ENCODE measurements around the gene ZNF133. TPM values are rescaled to one million over a fixed set of nuclear protein-coding genes. Genes with fewer than 3 reads are reported as not detected.

The ZNF133 gene
- total and polyA plus RNA-seq, 2 donors (not counting 1 experiment from before 2014, with no cell fraction given) = 13.7 to 14.9 TPM

DNA sequence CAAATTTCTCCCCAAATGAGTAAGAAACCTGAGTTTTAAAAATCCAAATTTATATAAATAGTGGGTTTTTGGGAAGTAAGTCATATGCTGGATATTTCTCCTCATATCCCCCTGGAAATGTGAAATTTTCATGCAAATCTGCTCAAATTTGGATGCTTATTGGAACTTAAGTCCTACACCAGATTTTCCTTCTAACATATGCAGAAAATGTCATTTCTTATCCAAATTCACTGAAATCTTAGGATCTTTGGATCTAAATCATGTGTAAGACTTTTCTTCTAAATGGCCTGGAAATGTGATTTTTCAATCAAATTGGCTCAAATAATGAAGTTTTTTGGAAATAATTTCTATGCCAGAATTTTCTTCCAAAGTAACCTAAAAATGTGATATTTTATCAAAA, 33.0 kb downstream of the ZNF133 start:
- Histone ChIP-seq H4K20me1 (ENCODE audit: control insufficient read depth, insufficient read depth, low read length, poor library complexity, severe bottlenecking) (no peaks in the 10 kb centered on the region), H3K9ac (ENCODE audit: low read length) (no peak overlapping the region), H2AFZ (ENCODE audit: insufficient read depth, low read depth, low read length, poor library complexity, severe bottlenecking) (no peak overlapping the region), H3K27me3 (replicated peaks in 1 of 4; ENCODE audit: control extremely low read depth in 1 of 4, control insufficient read depth in 3 of 4, insufficient read depth in 4 of 4, low read length in 3 of 4) (no peaks in the 10 kb centered on the region), H3K9me3 (ENCODE audit: control extremely low read depth in 1 of 3, control insufficient read depth in 2 of 3, insufficient read depth in 1 of 3, low read length in 2 of 3) (peaks cover 0 to 1% (median 0%) of the 10 kb centered on the region in 3 donors), H3K4me2 (replicated peaks; ENCODE audit: low read depth, low read length, poor library complexity, severe bottlenecking) (no peak overlapping the region), H3K36me3 (replicated peaks in 1 of 2; ENCODE audit: control extremely low read depth in 1 of 2, control insufficient read depth in 1 of 2, extremely low read depth in 1 of 2, insufficient read depth in 2 of 2, low read length in 1 of 2) (peaks cover 2 to 5% of the 10 kb centered on the region in 2 experiments), H3K4me1 (ENCODE audit: control insufficient read depth in 2 of 2, insufficient read depth in 2 of 2, low read length in 2 of 2) (no peaks in the 10 kb centered on the region), H3K27ac (ENCODE audit: low read length in 2 of 2) (no peak overlapping the region), H3K79me2 (ENCODE audit: control insufficient read depth, insufficient read depth, low read length) (no peaks in the 10 kb centered on the region), H3K4me3 (ENCODE audit: control extremely low read depth in 1 of 5, extremely low read depth in 1 of 5, insufficient read depth in 1 of 5, low read depth in 2 of 5, low read length in 4 of 5) (no peak overlapping the region)
- Mint-ChIP-seq H3K27me3 (no peaks in the 10 kb centered on the region), H3K9me3 (ENCODE audit: insufficient read depth) (no peaks in the 10 kb centered on the region), H3K27ac (no peak overlapping the region), H3K4me1 (no peaks in the 10 kb centered on the region), H3K4me3 (no peak overlapping the region)
- ATAC-seq (ENCODE audit: low read depth) (no peak), DNase-seq (no peak)
- ChIA-PET CTCF (no interaction called here), POLR2A (no interaction called here)
- intact Hi-C loops (cut with micrococcal nuclease) = no loop called here
- no peak for TF ChIP-seq EZH2 (IDR thresholded peaks at IDR 0.05; ENCODE audit: borderline replicate concordance, insufficient read depth, low read depth, low read length, poor library complexity, severe bottlenecking)
- TF ChIP-seq, protein P1, sequence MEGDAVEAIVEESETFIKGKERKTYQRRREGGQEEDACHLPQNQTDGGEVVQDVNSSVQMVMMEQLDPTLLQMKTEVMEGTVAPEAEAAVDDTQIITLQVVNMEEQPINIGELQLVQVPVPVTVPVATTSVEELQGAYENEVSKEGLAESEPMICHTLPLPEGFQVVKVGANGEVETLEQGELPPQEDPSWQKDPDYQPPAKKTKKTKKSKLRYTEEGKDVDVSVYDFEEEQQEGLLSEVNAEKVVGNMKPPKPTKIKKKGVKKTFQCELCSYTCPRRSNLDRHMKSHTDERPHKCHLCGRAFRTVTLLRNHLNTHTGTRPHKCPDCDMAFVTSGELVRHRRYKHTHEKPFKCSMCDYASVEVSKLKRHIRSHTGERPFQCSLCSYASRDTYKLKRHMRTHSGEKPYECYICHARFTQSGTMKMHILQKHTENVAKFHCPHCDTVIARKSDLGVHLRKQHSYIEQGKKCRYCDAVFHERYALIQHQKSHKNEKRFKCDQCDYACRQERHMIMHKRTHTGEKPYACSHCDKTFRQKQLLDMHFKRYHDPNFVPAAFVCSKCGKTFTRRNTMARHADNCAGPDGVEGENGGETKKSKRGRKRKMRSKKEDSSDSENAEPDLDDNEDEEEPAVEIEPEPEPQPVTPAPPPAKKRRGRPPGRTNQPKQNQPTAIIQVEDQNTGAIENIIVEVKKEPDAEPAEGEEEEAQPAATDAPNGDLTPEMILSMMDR (IDR thresholded peaks at IDR 0.05) = no peak

DNA sequence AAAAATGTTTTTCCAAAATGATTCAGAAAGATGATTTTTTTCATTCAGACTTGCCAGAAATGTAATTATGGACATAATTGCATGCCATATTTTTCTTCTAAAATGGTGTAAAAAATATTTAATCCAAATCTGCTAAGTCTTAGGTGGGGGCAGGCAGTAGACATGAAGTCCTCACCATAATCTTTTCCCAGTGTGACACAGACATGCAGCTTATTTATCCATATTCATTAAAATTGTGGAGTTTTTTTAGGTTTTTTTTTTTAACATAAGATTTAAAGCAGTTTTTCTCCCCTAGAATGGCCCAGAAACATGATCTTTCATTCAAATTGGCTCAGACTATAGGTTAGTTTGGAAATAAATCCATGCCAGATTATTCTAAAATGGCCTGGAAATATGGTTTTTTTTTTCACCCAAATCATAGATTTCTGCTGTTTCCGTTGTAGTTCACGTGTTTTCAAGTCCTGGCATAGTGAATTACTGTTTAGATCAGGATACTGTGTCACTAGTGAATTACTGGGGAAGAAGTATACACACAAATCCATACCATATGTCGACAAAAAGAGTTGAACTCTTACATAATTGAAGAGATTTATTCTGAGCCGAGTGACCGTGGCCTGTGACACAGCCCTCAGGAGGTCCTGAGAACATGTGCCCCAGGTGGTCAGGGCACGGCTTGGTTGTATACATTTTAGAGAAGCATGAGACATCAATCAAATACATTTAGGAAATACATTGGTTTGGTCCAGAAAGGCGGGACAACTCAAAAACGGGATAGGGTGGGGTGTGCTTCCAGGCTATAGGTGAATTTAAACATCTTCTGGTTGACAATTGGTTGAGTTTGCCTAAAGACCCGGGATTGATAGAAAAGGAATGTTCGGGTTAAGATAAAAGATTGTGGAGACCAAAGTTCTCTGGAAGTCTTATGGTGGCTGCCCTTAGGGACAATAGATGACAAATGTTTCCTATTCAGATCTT, 33.9 kb downstream of the ZNF133 start:
- CTCF ChIA-PET = no interaction called here
- H3K27ac ChIP-seq (ENCODE audit: low read length in 2 of 2) = no peak overlapping the region
- Mint-ChIP-seq H3K9me3 (ENCODE audit: insufficient read depth) (peaks cover 2% of the 10 kb centered on the region), H3K27ac (no peak overlapping the region), H3K27me3 (no peaks in the 10 kb centered on the region), H3K4me3 (no peak overlapping the region), H3K4me1 (no peaks in the 10 kb centered on the region)
- H3K79me2 ChIP-seq (ENCODE audit: control insufficient read depth, insufficient read depth, low read length) = no peaks in the 10 kb centered on the region
- H3K4me1 ChIP-seq (ENCODE audit: control insufficient read depth in 2 of 2, insufficient read depth in 2 of 2, low read length in 2 of 2) = no peaks in the 10 kb centered on the region
- H3K4me3 ChIP-seq (ENCODE audit: control extremely low read depth in 1 of 5, extremely low read depth in 1 of 5, insufficient read depth in 1 of 5, low read depth in 2 of 5, low read length in 4 of 5) = no peak overlapping the region
- no peak overlapping the region for H2AFZ ChIP-seq (ENCODE audit: insufficient read depth, low read depth, low read length, poor library complexity, severe bottlenecking)
- H3K27me3 ChIP-seq (replicated peaks in 1 of 4; ENCODE audit: control extremely low read depth in 1 of 4, control insufficient read depth in 3 of 4, insufficient read depth in 4 of 4, low read length in 3 of 4) = no peaks in the 10 kb centered on the region
- WGBS (ENCODE audit: insufficient coverage) = 100% methylated on average over 3 of the region's 10 CpGs
- ATAC-seq (ENCODE audit: low read depth) = no peak
- no peaks in the 10 kb centered on the region for H4K20me1 ChIP-seq (ENCODE audit: control insufficient read depth, insufficient read depth, low read length, poor library complexity, severe bottlenecking)
- peaks cover 0 to 2% (median 0%) of the 10 kb centered on the region in 3 donors for H3K9me3 ChIP-seq (ENCODE audit: control extremely low read depth in 1 of 3, control insufficient read depth in 2 of 3, insufficient read depth in 1 of 3, low read length in 2 of 3)
- no peaks in the 10 kb centered on the region for H3K36me3 ChIP-seq (replicated peaks in 1 of 2; ENCODE audit: control extremely low read depth in 1 of 2, control insufficient read depth in 1 of 2, extremely low read depth in 1 of 2, insufficient read depth in 2 of 2, low read length in 1 of 2)
- intact Hi-C loops (cut with micrococcal nuclease) = no loop called here
- no peak overlapping the region for H3K9ac ChIP-seq (ENCODE audit: low read length)
- POLR2A ChIA-PET = interaction anchor here (0.6 kb wide), 1 partner anchor 233 kb away, joined by 3 read pairs; no protein-coding TSS in a partner anchor
- no peak overlapping the region for H3K4me2 ChIP-seq (replicated peaks; ENCODE audit: low read depth, low read length, poor library complexity, severe bottlenecking)
- TF ChIP-seq, protein P1 (IDR thresholded peaks at IDR 0.05) = no peak
- no peak for TF ChIP-seq EZH2 (IDR thresholded peaks at IDR 0.05; ENCODE audit: borderline replicate concordance, insufficient read depth, low read depth, low read length, poor library complexity, severe bottlenecking)
- no peak for DNase-seq
